ENCODE data around the gene CIITA.

The CIITA gene

GRCh38 chr16:10979717-10980601 lies 103.0 kb downstream of the CIITA start:
- no peak for DNase-seq (ENCODE audit: low read depth)

GRCh38 chr16:10980813-10981212 lies 103.8 kb downstream of the CIITA start:
- DNase-seq (ENCODE audit: low read depth): no peak

- DNase-seq (ENCODE audit: low read depth): no peak
Observed at GRCh38 chr16:10981697-10982216, 104.8 kb downstream of the CIITA start.

- DNase-seq (ENCODE audit: low read depth): no peak
Observed at GRCh38 chr16:10982465-10983150, 105.6 kb downstream of the CIITA start.

GRCh38 chr16:10983159-10983558 lies 106.2 kb downstream of the CIITA start:
- no peak for DNase-seq (ENCODE audit: low read depth)

- no peak for DNase-seq (ENCODE audit: low read depth)
Observed at GRCh38 chr16:10984509-10984908, 107.5 kb downstream of the CIITA start.

All from activated T-cell treated with anti-CD3 and anti-CD28 coated beads for 24 hours (primary cell).